NCI-H1417 (cell line): ENCODE measurements around the gene JAK1.
A peak's percentile ranks its signal among the peaks of the same experiment; 100 is the strongest.
"Not testable (repeated sequence)": the region's sequence is repeated elsewhere in the genome, so short reads cannot be mapped to it uniquely, and the experiment has no call there.

Experiments used
- DNase-seq, 3 experiments: peaks; one replicate each; lab custom pipeline; 2025; lab: John Stamatoyannopoulos, UW

Gene JAK1

GRCh38 chr1:64966158-64966971, at the start of gene JAK1:
TSS of gene JAK1 (minus strand) at chr1:64966549. CDS start at chr1:64886264, 80,285 bp downstream.
- DNase-seq, result peak; percentile 85 to 89 (median 86)

GRCh38 chr1:65014321-65014720, 48.0 kb upstream of the JAK1 start:
- DNase-seq, result no peak

GRCh38 chr1:65011983-65012382, 45.6 kb upstream of the JAK1 start:
- no peak for DNase-seq

GRCh38 chr1:65009724-65010420, 43.5 kb upstream of the JAK1 start:
- no peak for DNase-seq

- no peak for DNase-seq
Observed at GRCh38 chr1:65009176-65009575, 42.8 kb upstream of the JAK1 start.

- DNase-seq, result no peak
Observed at GRCh38 chr1:65006806-65007205, 40.5 kb upstream of the JAK1 start.

- no peak for DNase-seq
Observed at GRCh38 chr1:65003316-65003664, 36.9 kb upstream of the JAK1 start.

- no peak for DNase-seq
Observed at GRCh38 chr1:65002508-65003315, 36.4 kb upstream of the JAK1 start.

GRCh38 chr1:65002156-65002507, 35.8 kb upstream of the JAK1 start:
- no peak for DNase-seq

- no peak for DNase-seq
Observed at GRCh38 chr1:65001231-65001792, 35.0 kb upstream of the JAK1 start.

GRCh38 chr1:64998425-64998948, 32.1 kb upstream of the JAK1 start:
- DNase-seq, result not testable (repeated sequence)

GRCh38 chr1:64996541-64997257, 30.4 kb upstream of the JAK1 start:
- no peak for DNase-seq

GRCh38 chr1:64995316-64995715, 29.0 kb upstream of the JAK1 start:
- DNase-seq, result no peak

- DNase-seq, result no peak
Observed at GRCh38 chr1:64986903-64987871, 20.8 kb upstream of the JAK1 start.

- DNase-seq, result no peak
Observed at GRCh38 chr1:64984737-64985136, 18.4 kb upstream of the JAK1 start.

GRCh38 chr1:64984106-64984505, 17.8 kb upstream of the JAK1 start:
- DNase-seq, result no peak

GRCh38 chr1:64983110-64983509, 16.8 kb upstream of the JAK1 start:
- DNase-seq, result peak in 1 of 3 experiments; percentile 9

GRCh38 chr1:64981601-64982533, 15.5 kb upstream of the JAK1 start:
- peak in 1 of 3 experiments; percentile 20 for DNase-seq
